GM18858 (cell line): Measurements from ENCODE around the gene EIF2S1.

ENCODE experiments used
- ATAC-seq: cut with Tn5 transposase; IDR thresholded peaks from one replicate; pipeline ENCODE4 v1.9.1; 2021; ENCODE audit not compliant: unreplicated experiment

EIF2S1 gene

GRCh38 chr14:67432050-67432564 is 72.0 kb downstream of the EIF2S1 start:
- ATAC-seq = no peak

GRCh38 chr14:67435603-67436002 is 75.5 kb downstream of the EIF2S1 start:
- ATAC-seq = no peak
